ENCODE measurements around the gene ICA1L.

Gene ICA1L

GRCh38 chr2:202736826-202737225 is 134.7 kb downstream of the ICA1L start:
- DNase-seq (ENCODE audit: low spot score), result no peak

- no peak for DNase-seq (ENCODE audit: low spot score)
These were observed 145.5 kb downstream of the ICA1L start for GRCh38 chr2:202726070-202726469.

- no peak for DNase-seq (ENCODE audit: low spot score)
These were observed 147.8 kb downstream of the ICA1L start for GRCh38 chr2:202723746-202724145.
